Cardiac fibroblast (primary cell): ENCODE results near the gene UBE2R2.
"Not testable (repeated sequence)": the region's sequence is repeated elsewhere in the genome, so short reads cannot be mapped to it uniquely, and the experiment has no call there.

ENCODE experiments used
- DNase-seq, 2 donors: peaks; one replicate each; pipeline versions ENCODE4 v3.0.0 to v3.0.0-alpha.2; 2010; ENCODE audit warnings: low read depth in 2 of 2
- H3K4me3 ChIP-seq, 2 donors: replicated peaks in 1 of 2; 1 replicate in 1 of 2; 2 replicates in 1 of 2; pipeline ENCODE4 v1.5.1; 2011; ENCODE audit warnings: low read depth in 2 of 2, low read length in 2 of 2, mild to moderate bottlenecking in 2 of 2, moderate library complexity in 1 of 2
- TF ChIP-seq, protein P1 (sequence below): IDR thresholded peaks from one replicate; pipeline ENCODE4 v1.5.1; 2011; ENCODE audit warnings: low read depth, mild to moderate bottlenecking, low read length, inconsistent platforms

UBE2R2 gene

DNA sequence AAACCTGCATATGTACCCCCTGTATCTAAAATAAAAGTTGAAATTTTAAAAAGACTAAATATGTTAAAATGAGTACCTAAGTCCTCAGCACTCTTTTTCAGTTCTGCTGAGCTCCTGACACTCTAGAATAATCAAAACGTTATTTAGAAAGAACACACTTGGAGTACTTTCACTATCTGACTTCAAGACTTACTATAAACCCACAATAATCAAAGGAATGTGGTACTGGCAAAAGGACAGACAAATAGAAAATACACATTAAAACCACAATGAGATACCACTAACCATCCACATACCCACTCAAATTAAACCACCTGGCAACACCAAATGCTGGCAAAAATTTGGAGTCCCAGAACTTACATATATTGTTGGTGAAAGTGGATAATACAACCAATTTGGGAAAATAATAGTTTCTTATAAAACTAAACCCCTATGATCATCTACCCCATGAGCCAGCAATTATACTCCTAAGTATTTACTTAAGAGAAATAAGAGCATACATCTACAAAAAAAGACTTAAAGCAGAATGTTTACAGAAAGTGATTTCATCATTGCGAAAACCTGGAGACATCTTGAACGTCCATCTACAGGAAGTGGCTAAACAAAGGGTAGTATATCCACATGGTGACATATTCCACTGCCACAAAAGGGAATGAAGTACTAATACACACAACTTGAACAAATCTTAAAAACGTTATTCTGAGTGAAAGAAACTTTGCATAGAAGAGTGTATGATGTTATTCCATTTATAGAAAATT, 34.4 kb upstream of the UBE2R2 start:
- H3K4me3 ChIP-seq = no peak overlapping the region
- TF ChIP-seq, protein P1, sequence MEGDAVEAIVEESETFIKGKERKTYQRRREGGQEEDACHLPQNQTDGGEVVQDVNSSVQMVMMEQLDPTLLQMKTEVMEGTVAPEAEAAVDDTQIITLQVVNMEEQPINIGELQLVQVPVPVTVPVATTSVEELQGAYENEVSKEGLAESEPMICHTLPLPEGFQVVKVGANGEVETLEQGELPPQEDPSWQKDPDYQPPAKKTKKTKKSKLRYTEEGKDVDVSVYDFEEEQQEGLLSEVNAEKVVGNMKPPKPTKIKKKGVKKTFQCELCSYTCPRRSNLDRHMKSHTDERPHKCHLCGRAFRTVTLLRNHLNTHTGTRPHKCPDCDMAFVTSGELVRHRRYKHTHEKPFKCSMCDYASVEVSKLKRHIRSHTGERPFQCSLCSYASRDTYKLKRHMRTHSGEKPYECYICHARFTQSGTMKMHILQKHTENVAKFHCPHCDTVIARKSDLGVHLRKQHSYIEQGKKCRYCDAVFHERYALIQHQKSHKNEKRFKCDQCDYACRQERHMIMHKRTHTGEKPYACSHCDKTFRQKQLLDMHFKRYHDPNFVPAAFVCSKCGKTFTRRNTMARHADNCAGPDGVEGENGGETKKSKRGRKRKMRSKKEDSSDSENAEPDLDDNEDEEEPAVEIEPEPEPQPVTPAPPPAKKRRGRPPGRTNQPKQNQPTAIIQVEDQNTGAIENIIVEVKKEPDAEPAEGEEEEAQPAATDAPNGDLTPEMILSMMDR = no peak
- DNase-seq = peak; percentile 70 to 76

DNA sequence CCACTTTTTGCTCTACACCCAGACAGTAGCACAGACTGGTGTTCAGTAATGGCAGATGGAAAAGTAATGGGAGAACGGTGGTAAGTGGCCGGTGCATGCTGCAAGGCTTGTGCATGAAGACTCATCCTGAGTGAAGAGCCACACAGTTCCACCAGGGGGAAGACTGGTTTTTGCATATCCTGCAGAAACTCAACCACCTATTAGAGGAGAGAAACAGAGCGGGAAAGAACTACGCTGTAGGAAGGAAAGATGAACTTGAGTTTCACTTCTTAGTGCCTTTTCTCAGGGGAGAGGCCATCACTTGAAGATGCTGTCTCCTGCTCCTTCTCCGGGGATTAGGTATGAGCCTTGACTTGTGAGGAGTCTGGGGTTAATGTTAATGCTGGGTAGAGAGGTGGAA, 31.0 kb upstream of the UBE2R2 start:
- H3K4me3 ChIP-seq = no peak overlapping the region
- TF ChIP-seq, protein P1 = peak; percentile 55
- DNase-seq = peak; percentile 17 to 57

DNA sequence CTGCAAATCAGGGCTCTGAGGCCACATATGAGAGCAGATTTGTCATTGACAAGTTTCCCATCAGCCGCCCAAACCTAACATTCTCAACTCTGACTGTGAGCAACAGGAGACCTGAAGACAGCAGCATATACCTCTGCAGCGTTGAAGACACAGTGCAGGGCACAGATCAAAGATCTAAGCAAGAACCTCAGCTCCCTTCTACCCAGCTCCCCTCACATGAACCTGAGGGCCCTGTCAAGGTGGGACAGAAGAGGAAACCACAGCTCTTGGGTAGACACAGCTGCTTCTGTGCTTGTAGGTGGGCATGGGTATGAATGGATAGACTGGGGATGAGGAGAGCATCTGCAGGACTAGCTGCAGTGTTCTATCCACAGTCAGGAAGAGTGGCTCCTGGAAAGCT, 30.3 kb upstream of the UBE2R2 start:
- DNase-seq = no peak
- no peak overlapping the region for H3K4me3 ChIP-seq
- TF ChIP-seq, protein P1 = no peak

DNA sequence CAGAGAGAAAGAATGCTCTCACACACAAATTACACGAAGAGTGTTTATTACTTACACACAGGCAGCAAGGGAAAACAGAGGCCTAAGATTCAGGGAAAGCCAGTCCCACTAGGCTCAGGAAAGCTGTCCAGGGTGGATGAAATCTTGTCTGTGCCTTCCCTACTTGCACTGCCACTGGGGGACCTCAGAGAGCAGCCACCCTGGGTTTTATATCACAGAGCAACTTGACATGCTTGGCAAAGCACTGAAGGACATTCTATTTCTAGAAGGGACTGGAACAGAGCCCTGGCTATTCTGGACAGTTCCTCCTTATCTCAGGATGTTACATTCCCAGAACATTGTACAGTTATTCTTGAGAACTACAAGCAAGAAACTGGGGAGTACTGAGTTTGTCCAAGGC, 29.1 kb upstream of the UBE2R2 start:
- TF ChIP-seq, protein P1 = no peak
- DNase-seq = peak in 1 of 2 donors; percentile 44
- no peak overlapping the region for H3K4me3 ChIP-seq

DNA sequence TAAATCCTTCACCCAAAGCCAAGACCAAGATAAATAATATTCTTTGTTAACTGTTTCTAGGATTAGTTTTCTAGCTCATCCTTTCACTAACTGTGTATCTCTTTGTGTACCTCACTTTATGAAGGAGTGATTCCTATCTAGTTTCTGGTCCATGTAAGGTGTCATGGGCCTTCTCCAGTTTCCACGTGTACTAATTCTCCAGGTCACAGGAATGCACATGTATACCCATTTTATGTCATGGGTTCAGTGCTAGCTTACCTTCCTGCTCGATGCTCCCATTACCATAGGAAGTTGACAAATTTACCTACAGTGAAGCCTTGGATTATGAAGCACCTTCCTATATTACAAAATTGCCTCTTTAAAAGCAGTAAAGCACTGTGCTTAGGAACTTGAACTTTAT, 27.5 kb upstream of the UBE2R2 start:
- DNase-seq, H3K4me3 ChIP-seq: not testable (repeated sequence)

DNA sequence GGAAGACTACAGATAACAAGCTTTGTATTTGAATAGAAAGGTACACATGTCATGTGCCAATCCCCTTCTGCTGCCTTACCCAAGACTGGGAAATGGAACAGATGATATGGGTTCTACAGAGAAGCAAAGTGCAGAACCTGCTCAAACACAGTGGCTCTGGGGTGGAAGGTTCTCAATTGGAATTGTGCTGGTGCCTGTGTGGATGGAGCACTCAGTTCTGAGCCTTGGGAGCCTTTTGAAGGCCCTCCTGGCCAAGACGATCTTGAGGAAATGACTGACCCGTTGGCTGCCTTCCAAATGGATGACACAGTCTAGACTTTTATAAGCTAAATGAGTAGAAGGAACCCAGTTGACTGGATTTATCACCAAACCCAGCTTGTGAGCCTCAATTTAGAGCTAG, 25.8 kb upstream of the UBE2R2 start:
- peak; percentile 49 to 92 for DNase-seq
- H3K4me3 ChIP-seq = no peak overlapping the region
- TF ChIP-seq, protein P1 = no peak

DNA sequence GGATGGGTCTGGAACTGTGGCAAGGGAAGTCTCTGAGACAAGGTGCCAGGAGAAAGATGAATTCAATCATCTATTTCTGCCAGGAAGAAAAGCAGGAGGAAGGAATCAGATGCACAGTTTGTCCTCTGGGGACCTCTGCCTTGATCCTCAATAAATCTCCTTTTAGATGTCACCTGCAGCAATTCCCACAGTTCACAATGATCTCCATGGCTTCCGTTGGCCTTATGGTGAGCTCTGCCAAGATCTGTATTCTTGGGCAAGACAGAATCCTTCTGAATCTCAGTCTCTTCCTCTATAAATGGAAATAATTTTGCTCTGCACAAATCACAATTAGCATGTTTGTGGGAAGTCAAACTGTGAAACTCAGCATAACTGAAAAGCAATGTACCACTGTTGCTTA, 23.5 kb upstream of the UBE2R2 start:
- not testable (repeated sequence) for H3K4me3 ChIP-seq, DNase-seq

DNA sequence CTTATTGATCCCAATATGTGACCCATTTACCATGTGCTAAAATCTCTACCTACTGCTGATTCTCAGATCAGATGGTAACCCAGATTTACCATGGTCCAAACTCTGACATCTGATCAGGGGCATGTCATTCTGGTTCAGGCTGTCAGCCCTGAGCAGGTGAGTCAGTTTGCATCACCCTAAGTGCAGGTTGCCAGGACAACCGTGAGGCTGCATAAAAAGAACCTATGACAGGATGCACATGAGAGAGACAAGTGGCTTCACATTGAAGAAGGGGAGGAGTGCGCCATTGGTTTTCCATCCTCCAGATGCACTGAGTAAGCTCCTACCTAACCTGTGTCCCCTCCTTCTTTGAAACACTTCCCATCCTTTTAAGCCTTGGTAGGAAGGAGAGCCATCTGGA, 22.4 kb upstream of the UBE2R2 start:
- no peak for DNase-seq
- H3K4me3 ChIP-seq = no peak overlapping the region
- TF ChIP-seq, protein P1 = no peak
